Measurements from ENCODE around the gene PGBD5. TPM values are rescaled to one million over a fixed set of nuclear protein-coding genes. Genes with fewer than 3 reads are reported as not detected.

Gene PGBD5
- total RNA-seq, 2 experiments from 2014 or later = not detected

DNA sequence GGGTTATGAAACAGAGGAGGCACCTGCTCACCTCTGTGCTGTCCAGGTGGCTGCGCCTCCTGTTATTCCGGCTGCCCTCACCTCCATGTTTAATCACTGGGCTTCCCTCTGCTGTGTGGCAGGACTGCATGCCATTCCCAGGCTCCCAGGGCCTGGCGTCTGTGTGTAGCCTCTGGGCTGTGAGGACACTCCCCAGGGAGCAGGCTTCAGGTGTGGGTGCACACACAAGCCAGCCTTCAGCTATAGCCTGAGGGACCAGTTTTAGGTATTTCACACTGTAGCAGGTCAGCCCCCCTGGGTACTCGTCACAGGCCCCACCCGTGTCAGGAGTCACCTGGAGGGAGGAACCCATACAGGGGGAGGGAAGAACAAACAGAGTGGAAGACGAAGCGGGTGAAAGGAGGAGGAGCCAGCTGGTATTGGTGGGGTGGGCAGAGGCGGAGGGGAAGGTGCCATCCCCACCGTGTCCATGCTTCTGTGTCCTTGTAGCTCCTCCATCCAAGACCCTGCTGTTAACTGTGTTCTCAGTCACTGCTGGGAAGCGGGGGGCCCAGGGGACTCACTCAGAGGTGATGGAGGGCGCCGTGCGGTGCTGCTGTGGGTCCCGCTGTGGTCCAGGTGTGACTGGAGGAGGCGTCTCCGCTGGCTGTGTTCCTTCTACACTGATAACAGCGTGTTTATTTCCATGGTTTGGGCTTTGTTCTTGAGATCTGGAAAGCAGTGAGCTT lies 158.6 kb downstream of the PGBD5 start:
- no peak overlapping the region for H3K4me3 Mint-ChIP-seq
- DNase-seq = no peak
- peaks cover 28% of the 10 kb centered on the region for H3K4me1 Mint-ChIP-seq
- H3K36me3 Mint-ChIP-seq = peaks cover 34% of the 10 kb centered on the region
- no peaks in the 10 kb centered on the region for H3K27me3 Mint-ChIP-seq
- no peak overlapping the region for H3K27ac Mint-ChIP-seq
- no peaks in the 10 kb centered on the region for H3K9me3 Mint-ChIP-seq

DNA sequence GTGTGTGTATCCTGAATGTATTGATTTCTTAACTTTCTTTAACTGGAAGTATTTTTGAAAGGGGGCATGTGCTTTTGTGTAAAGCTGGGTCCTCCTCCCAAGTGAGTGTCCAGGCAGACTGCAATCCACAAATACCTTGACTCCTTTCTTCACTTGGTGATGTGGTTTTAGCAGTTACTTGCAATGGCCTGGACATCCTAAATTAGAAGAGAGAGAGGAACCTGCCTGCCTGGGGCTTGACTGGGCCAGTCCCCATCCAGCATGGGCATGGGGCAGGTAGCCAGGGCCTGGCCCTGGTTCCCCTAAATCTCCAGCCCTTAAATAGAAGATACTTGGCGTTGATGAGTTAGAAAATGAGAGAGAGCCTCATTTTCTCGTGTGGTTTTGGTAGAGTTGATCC lies 159.7 kb downstream of the PGBD5 start:
- no peak for DNase-seq
- Mint-ChIP-seq H3K27ac (no peak overlapping the region), H3K27me3 (no peaks in the 10 kb centered on the region)

DNA sequence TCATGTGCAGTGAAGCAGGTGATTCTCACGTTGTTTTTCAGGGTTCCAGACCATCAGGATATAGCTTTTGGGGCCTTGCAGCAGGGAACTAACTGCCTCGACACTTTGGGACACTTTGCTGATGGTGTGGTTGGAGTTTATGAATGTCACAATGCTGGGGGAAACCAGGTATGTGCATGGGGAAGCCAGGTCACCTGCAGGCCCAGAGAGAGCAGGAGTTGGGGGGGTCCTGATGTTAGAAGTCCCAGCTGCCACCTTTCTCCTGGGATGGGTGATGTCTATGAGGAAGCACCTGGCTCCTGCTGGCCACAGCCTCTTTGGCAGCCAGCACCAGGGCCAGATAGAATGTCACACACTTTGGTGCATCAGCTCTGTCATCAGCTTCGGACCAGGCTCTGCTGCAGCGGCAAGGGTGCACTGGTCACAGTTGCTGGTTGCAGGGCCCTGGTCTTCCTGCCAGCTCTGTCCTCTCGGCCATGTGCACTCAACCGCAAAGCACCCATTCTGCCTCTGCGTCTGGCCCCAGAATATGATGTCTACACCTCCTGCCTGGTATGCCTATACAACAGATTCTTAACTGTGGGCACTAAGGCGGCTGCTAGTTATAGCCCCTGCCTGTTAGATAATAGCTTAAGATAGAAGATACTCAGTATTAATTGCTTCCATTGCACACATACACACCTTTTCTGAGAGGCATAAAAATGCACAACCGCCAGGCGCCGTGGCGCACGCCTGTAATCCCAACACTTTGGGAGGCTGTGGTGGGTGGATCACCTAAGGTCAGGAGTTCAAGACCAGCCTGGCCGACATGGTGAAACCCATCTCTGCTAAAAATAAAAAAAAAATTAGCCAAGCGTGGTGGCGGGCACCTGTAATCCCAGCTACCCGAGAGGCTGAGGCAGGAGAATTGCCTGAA lies 160.7 kb downstream of the PGBD5 start:
- H3K4me1 Mint-ChIP-seq = peaks cover 11% of the 10 kb centered on the region
- no peak for DNase-seq
- no peak overlapping the region for H3K4me3 Mint-ChIP-seq
- no peaks in the 10 kb centered on the region for H3K27me3 Mint-ChIP-seq
- H3K9me3 Mint-ChIP-seq = no peaks in the 10 kb centered on the region
- H3K36me3 Mint-ChIP-seq = peaks cover 28% of the 10 kb centered on the region
- no peak overlapping the region for H3K27ac Mint-ChIP-seq

More for the DNA sequence above, 159.7 kb downstream of the PGBD5 start:
- Mint-ChIP-seq H3K36me3 (peaks cover 33% of the 10 kb centered on the region), H3K4me1 (peaks cover 20% of the 10 kb centered on the region), H3K4me3 (no peak overlapping the region), H3K9me3 (no peaks in the 10 kb centered on the region)

Other genes with a start within 250 kb of the PGBD5 start
- 10 to 100 TPM; 41.0 to 41.7 TPM for gene COG2, start 216.1 kb upstream of the PGBD5 start, total RNA-seq

Measured in activated naive CD8-positive, alpha-beta T cell treated with anti-CD3 and anti-CD28 coated beads for 36 hours (primary cell).